WI38 (cell line): ENCODE results near the gene XRCC3.
"Not testable (repeated sequence)": the region's sequence is repeated elsewhere in the genome, so short reads cannot be mapped to it uniquely, and the experiment has no call there.

Source experiments
- H3K4me3 ChIP-seq: 2 replicates; pipeline ENCODE4 v1.5.1; 2011; ENCODE audit warnings: low read depth, mild to moderate bottlenecking, control low read depth, low read length
- TF ChIP-seq, protein P1 (sequence below): IDR thresholded peaks from 2 replicates; pipeline ENCODE4 v1.5.1; 2012; ENCODE audit warnings: low read depth, mild to moderate bottlenecking, control low read depth, low read length

The XRCC3 gene

DNA sequence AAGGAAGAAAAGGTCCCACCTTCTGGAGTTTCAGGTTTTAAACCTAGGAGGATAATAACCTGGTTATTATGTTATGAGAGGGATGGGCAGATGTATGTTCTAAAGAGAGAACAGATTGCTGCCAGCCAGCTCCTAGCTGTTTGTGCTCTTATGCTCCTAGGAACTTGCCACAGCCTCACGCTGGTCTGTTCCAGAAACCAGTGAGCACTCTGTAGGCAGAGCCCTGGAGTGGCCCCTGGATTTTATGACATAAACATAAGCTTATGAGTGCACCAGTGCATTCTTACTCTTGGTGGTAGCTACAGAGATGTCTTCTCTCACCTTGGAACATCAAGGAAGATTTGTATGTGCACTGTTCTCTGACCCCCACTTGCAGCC, 58.5 kb downstream of the XRCC3 start:
- no peak overlapping the region for H3K4me3 ChIP-seq
- TF ChIP-seq, protein P1, sequence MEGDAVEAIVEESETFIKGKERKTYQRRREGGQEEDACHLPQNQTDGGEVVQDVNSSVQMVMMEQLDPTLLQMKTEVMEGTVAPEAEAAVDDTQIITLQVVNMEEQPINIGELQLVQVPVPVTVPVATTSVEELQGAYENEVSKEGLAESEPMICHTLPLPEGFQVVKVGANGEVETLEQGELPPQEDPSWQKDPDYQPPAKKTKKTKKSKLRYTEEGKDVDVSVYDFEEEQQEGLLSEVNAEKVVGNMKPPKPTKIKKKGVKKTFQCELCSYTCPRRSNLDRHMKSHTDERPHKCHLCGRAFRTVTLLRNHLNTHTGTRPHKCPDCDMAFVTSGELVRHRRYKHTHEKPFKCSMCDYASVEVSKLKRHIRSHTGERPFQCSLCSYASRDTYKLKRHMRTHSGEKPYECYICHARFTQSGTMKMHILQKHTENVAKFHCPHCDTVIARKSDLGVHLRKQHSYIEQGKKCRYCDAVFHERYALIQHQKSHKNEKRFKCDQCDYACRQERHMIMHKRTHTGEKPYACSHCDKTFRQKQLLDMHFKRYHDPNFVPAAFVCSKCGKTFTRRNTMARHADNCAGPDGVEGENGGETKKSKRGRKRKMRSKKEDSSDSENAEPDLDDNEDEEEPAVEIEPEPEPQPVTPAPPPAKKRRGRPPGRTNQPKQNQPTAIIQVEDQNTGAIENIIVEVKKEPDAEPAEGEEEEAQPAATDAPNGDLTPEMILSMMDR, result no peak

DNA sequence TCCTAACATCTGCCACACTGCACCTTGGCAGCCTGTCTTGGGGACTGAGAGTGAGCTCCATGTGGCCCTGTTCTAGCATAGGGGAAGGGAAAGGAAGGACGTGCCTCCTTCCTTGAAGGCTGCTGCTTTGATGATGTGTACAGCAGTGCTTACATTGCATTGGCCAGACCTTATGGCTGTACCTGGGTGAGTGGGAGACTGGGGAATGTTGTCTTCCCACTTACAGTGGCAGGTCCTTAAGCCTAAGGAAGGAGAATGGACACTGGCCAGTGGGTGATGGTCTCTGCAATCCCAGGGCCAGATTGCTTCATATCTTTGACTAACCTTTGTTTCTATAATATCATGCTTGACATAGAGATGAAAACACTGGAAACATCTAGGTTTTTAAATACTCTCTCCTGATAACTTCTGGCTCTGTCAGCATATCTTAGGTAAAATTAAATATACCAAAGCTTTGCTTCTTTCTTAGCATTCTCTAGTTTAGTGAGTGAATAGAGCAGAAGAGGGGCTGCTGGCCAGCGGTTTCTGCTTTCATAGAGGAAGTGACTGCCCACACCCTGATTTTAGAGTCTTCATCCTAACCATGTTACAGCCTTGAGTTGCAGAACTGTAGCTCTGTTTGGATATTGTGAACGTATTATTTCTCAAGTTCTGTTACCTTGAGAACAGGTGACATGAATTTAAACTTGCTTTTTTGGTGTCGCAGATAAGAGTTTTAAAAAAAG, 59.1 kb downstream of the XRCC3 start:
- TF ChIP-seq, protein P1, result no peak

GRCh38 chr14:103654619-103655018, 60.6 kb downstream of the XRCC3 start:
- TF ChIP-seq, protein P1, result no peak
- no peak overlapping the region for H3K4me3 ChIP-seq

More for the DNA sequence above, 59.1 kb downstream of the XRCC3 start:
- H3K4me3 ChIP-seq, result no peak overlapping the region

DNA sequence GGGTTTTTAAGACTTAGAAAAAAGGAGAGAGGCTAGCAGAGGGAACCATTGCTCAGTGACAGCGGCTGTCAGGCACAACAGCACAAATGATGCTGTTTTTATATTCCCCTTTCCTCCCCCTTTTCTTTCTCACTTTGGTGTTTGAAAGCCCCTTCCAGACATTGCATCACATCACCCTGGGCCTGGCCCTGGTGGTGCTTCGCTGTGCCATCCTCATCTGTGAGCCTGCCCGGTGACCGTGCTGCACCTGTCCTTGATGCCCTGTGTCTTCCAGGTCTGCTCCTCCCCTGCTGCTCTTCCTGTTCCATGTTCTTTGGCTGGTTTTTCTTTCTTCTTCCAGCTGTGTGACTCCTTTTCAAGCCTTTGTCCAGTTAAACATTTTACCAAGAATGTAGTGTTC, 61.4 kb downstream of the XRCC3 start:
- TF ChIP-seq, protein P1, result no peak
- H3K4me3 ChIP-seq, result no peak overlapping the region

GRCh38 chr14:103653336-103653735, 61.9 kb downstream of the XRCC3 start:
- H3K4me3 ChIP-seq, result not testable (repeated sequence)

DNA sequence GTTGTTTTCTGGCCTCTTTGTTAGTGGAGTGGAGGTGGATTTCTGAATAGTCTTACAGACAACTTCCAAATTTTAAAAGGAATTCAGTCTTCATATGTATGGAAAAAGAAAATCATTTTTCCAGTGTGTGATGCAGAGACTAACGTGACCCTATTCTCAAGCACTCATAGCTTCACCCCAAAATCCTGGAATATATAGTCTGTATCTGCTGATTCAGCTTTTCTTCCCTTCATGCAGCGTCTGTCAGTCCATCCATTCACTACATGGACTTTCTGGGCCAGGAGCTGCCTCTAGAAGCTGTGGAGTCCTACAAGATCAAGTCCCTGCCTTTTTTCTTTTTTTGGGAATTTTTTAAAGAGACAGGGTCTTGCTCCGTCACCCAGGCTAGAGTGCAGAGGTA, 62.4 kb downstream of the XRCC3 start:
- TF ChIP-seq, protein P1, result no peak
- no peak overlapping the region for H3K4me3 ChIP-seq

DNA sequence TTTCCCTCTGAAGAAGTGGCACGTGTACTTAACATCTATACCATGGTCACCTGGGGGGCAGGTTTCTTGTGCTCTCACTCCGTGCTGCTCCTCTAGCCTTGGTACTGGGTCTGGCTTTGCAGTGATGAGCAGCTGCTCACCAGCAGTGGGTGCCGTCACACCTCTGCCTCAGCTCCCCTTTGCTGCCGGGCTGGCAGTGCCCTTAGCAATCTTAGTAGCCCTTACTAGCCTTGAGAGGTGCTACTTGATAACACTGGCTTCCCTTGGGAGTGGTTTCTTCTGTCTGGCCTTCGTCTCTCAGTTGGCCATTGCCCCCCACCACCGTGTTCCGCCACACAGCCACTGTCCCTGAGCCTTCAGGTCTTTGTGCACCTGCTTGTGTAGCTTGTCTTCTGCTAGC, 63.7 kb downstream of the XRCC3 start:
- TF ChIP-seq, protein P1, result no peak
- no peak overlapping the region for H3K4me3 ChIP-seq

DNA sequence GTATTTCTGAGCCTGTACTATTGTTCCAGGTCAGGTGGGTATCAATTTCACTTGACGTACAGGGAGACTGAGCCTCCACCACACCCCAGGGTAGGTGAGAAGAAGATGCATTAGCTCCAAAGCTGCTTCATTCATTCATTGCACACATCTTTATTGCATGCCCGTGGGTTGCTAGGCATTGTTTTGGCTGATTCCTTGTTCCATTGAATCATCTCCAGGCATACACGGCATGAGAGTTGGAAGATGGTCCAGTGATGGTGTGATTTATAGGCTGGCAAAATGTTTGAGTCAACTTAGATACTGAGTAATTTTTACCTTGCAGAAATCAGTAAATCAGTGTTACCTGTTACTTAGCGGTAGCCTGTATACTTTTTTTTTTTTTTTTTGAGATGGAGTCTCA, 65.0 kb downstream of the XRCC3 start:
- TF ChIP-seq, protein P1, result no peak
- H3K4me3 ChIP-seq, result no peak overlapping the region
